Measurements from ENCODE around the gene SPATA6.

- TF ChIP-seq POLR2A (IDR thresholded peaks at IDR 0.05) (no peak), EP300 (IDR thresholded peaks at IDR 0.05) (no peak), CTCF (IDR thresholded peaks at IDR 0.05) (no peak)
Observed at GRCh38 chr1:48371598-48371997, 100.4 kb downstream of the SPATA6 start.
